HUES64 (cell line): ENCODE results near the gene GFRA4.

Experiments
- H3K27ac ChIP-seq: 2 replicates; pipeline ENCODE4 v1.7.0; 2013; ENCODE audit warnings: low read depth, low read length, inconsistent platforms
- H3K27me3 ChIP-seq: 2 replicates; pipeline ENCODE4 v1.6.1; 2013; ENCODE audit warnings: mild to moderate bottlenecking, low read length; ENCODE audit not compliant: insufficient read depth
- H3K36me3 ChIP-seq: 2 replicates; pipeline ENCODE4 v1.6.1; 2013; ENCODE audit warnings: mild to moderate bottlenecking, low read length; ENCODE audit not compliant: insufficient read depth
- H3K4me1 ChIP-seq: 2 replicates; pipeline ENCODE4 v1.6.1; 2013; ENCODE audit warnings: mild to moderate bottlenecking, low read length, moderate library complexity; ENCODE audit not compliant: insufficient read depth
- H3K4me3 ChIP-seq: 2 replicates; pipeline ENCODE4 v1.5.1; 2013; ENCODE audit warnings: mild to moderate bottlenecking, low read length, moderate library complexity
- H3K9ac ChIP-seq: 2 replicates; pipeline ENCODE4 v1.6.1; 2013; ENCODE audit warnings: mild to moderate bottlenecking, low read depth, low read length
- H3K9me3 ChIP-seq: 2 replicates; pipeline ENCODE4 v1.6.1; 2013; ENCODE audit warnings: low read depth, low read length; ENCODE audit not compliant: insufficient read depth
- WGBS: fragments of 150-250, 120-280 bp; methylation state at CpG from one replicate; pipeline ENCODE4 v1.1.7; 2013; ENCODE audit warnings: missing lambda C conversion rate; 5-methylcytosine and 5-hydroxymethylcytosine counted together

GFRA4 gene

GRCh38 chr20:3679749-3680700 is 16.8 kb upstream of the GFRA4 start:
- Histone ChIP-seq H3K4me3 (no peak overlapping the region), H3K9ac (no peak overlapping the region), H3K27me3 (peaks cover 33% of the 10 kb centered on the region), H3K4me1 (peaks cover 19% of the 10 kb centered on the region), H3K9me3 (no peaks in the 10 kb centered on the region), H3K36me3 (no peaks in the 10 kb centered on the region), H3K27ac (no peak overlapping the region)
- 69% methylated on average over 18 of the region's 18 CpGs for WGBS

DNA sequence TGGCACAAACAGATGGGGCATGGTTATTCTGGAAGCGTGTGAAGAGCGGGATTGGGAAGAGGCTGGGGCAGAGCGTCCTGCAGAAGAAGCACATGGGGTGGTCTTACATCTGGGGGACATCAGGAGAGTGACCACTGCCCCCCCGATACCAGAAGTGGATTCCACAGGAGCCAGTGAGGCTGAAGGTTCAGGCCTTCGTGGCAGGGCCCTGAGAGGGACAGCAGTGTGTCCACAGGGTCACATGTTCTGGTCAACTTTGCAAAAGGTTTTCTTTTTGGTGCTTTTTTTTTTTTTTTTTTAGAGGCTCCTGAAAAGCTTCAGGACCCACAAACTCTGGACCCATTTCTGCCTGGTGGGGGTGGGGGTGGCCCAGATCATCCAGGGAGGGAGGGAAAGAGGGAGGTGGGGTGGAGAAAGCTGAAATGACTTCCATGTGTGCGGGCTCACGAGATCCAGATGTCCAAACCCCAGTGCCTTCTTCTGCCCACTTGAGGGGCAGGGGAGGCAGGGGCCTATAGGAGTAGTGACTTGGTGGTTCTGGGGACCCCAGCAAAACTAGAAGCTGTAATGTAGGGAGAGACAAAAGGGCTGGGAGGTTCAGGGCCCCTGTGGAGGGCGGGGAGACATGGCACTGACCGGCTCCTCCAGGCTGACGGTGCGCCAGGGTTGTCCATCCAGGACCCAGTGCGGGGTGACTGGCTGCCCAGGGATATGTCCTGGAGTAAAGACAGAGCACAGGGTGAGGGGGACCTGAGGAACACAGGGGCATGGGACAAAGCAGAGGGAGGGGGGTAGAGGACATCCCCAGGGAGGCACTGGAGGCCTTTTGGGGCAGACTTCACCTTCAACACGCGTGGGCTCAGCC is 15.9 kb upstream of the GFRA4 start:
- no peak overlapping the region for H3K9ac ChIP-seq
- no peaks in the 10 kb centered on the region for H3K9me3 ChIP-seq
- H3K27ac ChIP-seq = no peak overlapping the region
- peaks cover 11% of the 10 kb centered on the region for H3K4me1 ChIP-seq
- no peaks in the 10 kb centered on the region for H3K36me3 ChIP-seq
- H3K4me3 ChIP-seq = no peak overlapping the region
- H3K27me3 ChIP-seq = peaks cover 27% of the 10 kb centered on the region
- WGBS = 93% methylated on average over 14 of the region's 14 CpGs

GRCh38 chr20:3678198-3678597 is 15.0 kb upstream of the GFRA4 start:
- Histone ChIP-seq H3K36me3 (no peaks in the 10 kb centered on the region), H3K9ac (no peak overlapping the region), H3K27me3 (peaks cover 23% of the 10 kb centered on the region), H3K9me3 (no peaks in the 10 kb centered on the region), H3K27ac (no peak overlapping the region), H3K4me3 (no peak overlapping the region), H3K4me1 (peaks cover 11% of the 10 kb centered on the region)
- WGBS = 91% methylated on average over 2 of the region's 2 CpGs

DNA sequence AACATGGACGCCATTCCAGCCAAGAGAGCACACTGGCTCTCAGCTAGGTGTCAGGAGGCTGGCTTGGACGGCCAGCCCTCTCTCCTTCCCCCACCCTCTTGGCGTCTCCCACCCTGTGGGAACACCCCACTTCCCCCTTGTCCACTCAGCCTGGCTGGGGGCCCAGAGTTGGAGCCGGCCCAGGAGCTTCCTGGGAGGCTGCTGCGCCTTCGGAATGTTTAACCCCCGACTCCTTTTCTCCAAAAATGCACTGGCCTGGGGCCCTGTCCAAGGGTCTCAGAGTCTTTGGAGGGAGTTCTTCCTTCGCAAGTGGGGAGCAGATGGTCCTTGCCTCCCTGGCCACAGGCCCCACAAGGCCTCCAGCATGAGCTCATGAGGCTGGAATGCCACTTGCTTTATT is 14.5 kb upstream of the GFRA4 start:
- Histone ChIP-seq H3K27me3 (peaks cover 23% of the 10 kb centered on the region), H3K27ac (no peak overlapping the region), H3K36me3 (no peaks in the 10 kb centered on the region), H3K4me3 (no peak overlapping the region), H3K9ac (no peak overlapping the region), H3K4me1 (peaks cover 11% of the 10 kb centered on the region), H3K9me3 (no peaks in the 10 kb centered on the region)
- WGBS = 83% methylated on average over 8 of the region's 8 CpGs

DNA sequence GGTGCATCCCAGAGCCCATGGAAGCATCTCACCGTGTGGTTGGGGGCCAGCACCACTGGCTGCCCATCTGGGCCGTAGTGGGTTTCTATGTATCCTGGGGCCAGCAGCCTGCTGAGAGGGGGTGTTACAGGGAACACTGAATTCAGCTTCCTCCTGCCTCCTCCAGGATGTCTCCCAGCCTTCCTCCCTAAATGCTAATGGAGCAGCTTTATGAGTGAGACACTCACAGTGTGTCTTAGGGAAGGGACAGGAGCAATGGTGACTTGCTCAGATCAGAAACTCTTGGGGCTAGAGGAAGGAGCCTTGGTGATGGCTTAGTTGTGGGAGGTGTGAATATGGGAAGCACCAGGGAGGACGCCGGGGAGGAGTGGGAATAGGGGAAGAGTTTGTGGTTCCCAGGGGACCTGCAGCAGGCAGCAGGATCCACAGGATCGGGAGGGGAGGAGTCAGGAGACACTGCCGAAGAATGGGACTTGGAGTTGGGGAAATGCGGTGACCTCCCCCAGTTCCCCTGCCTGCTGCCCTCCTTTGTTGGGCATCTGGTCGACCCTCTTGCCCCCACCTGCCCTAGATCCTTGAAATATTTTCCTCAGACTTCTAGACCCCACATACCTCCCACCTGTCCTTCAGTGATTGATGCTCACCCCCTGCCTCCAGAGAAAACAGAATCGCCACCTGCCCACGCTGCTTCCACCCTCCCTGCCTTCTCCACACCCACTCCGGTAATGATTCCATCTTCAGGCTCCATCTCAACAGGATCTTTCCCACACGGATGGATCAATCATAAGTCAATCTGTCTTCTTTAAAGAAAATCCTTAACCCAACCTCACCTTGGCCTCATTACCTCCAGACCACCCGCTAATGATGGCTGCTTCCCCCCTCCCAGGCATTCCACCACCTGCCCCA is 12.0 kb upstream of the GFRA4 start:
- no peak overlapping the region for H3K4me3 ChIP-seq
- no peak overlapping the region for H3K27ac ChIP-seq
- no peak overlapping the region for H3K9ac ChIP-seq
- WGBS = 74% methylated on average over 13 of the region's 13 CpGs
- H3K27me3 ChIP-seq = peaks cover 16% of the 10 kb centered on the region
- no peaks in the 10 kb centered on the region for H3K36me3 ChIP-seq
- H3K9me3 ChIP-seq = no peaks in the 10 kb centered on the region
- H3K4me1 ChIP-seq = peaks cover 2% of the 10 kb centered on the region

DNA sequence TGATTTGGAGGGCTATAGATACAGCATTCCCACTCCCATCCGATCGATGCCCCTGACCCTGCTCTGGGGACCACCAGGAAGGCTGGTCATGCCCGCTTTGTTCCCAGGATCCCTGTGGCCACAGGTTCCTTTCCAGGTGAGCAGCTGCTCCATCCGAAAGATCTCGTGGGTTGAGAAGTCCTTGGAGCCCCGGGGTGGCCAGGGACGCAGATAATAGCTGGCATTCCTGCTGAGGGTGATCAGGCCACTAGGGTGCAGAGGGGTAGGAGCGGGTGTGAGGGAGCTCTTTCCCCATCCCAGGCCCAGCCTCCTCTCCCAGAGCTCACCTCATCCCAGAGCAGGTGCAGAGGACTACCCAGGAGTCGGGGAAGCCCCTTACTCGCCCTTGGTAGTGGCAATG is 11.2 kb upstream of the GFRA4 start:
- Histone ChIP-seq H3K27me3 (peaks cover 16% of the 10 kb centered on the region), H3K4me1 (no peaks in the 10 kb centered on the region), H3K9ac (no peak overlapping the region), H3K36me3 (no peaks in the 10 kb centered on the region), H3K27ac (no peak overlapping the region), H3K4me3 (no peak overlapping the region), H3K9me3 (no peaks in the 10 kb centered on the region)
- WGBS = 89% methylated on average over 9 of the region's 10 CpGs

DNA sequence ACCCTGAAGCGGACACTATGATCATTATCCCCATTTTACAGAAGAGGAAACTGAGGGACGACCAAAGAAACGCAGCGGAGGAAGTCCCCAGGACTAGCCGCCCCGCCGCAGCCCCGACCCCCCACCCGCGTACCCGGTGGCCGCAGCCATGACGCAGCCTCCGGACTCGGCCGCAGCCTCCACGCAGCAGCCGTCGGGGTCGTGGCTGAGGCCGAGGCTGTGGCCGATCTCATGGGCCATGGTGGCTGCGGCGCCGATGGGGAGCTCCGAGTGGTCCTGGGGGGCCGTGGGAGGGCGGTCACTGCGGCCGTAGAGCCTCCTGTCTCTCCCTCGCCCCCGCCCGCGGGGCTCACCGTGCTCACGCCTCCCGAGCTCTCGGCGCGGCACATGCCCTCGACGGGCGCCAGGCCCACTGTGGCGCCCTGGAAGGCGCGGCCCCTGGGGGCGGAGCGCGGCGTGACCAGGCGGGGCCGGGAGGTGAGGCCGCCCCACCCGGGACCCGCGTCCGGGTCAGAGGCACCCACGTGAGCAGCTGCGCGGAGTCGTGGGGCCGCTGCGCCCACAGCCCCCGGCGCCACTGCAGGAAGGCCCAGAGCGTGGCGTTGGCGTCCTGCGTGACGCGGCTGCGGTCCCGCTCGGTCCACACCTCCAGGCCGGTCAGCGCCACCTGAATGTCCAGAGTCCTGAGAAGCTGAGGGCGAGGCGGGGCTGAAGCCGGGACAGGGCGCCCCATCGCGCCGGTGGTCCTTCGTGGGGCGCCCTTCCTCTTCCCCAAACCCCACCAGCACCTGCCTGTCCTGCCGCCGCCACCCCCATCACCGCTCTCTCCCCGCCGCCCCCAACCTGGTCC is 10.2 kb upstream of the GFRA4 start:
- Histone ChIP-seq H3K27me3 (peaks cover 16% of the 10 kb centered on the region), H3K9ac (no peak overlapping the region), H3K4me1 (no peaks in the 10 kb centered on the region), H3K4me3 (no peak overlapping the region), H3K27ac (no peak overlapping the region), H3K9me3 (no peaks in the 10 kb centered on the region), H3K36me3 (no peaks in the 10 kb centered on the region)
- 96% methylated on average over 90 of the region's 90 CpGs for WGBS

DNA sequence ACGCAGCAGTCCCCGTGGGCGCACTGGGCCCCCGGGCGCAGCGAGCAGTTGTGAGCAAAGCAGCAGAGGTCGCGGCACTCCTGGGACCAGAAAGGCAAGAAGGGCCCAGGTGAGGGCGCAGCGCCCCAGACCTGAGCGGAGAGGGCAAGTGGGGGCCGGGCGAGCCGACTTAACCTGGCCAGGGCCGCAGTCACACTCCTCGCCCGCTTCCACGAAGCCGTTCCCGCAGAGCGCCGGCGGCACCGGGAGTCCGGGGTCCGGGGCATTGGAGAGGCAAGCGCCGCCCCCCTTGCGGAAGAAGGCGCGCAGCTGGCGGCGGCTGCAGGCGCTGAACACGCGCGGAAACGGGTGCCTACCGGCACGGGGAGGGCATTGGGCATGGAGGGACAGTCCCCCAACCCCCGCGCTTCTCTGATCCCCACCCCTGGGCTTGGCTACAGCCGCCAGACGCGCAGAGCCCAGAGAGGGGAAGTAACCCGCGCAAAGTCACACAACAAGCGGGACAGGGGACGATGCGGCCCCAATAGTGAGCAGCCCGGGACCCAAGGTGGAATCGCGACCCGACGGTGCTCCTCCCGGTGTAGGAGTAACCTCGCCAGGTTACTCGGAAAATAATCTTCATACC is 9.5 kb upstream of the GFRA4 start:
- Histone ChIP-seq H3K27me3 (peaks cover 16% of the 10 kb centered on the region), H3K9ac (no peak overlapping the region), H3K9me3 (no peaks in the 10 kb centered on the region), H3K36me3 (no peaks in the 10 kb centered on the region), H3K4me3 (peak overlapping the region; percentile 35; the same call in 1 of the 2 replicates), H3K4me1 (no peaks in the 10 kb centered on the region), H3K27ac (no peak overlapping the region)
- 95% methylated on average over 58 of the region's 58 CpGs for WGBS

GRCh38 chr20:3671986-3672546 is 8.9 kb upstream of the GFRA4 start:
- H3K9ac ChIP-seq = no peak overlapping the region
- no peaks in the 10 kb centered on the region for H3K36me3 ChIP-seq
- H3K27ac ChIP-seq = no peak overlapping the region
- peaks cover 16% of the 10 kb centered on the region for H3K27me3 ChIP-seq
- H3K4me3 ChIP-seq = peak overlapping the region; percentile 35; the same call in 1 of the 2 replicates
- 94% methylated on average over 23 of the region's 23 CpGs for WGBS
- H3K9me3 ChIP-seq = no peaks in the 10 kb centered on the region
- no peaks in the 10 kb centered on the region for H3K4me1 ChIP-seq
